ENCODE data around the gene ANKIB1. TPM values are rescaled to one million over a fixed set of nuclear protein-coding genes. Genes with fewer than 3 reads are reported as not detected.

The ANKIB1 gene
- total RNA-seq, 4 donors from 2014 or later = 11.5 to 24.2 (median 12.5) TPM

DNA sequence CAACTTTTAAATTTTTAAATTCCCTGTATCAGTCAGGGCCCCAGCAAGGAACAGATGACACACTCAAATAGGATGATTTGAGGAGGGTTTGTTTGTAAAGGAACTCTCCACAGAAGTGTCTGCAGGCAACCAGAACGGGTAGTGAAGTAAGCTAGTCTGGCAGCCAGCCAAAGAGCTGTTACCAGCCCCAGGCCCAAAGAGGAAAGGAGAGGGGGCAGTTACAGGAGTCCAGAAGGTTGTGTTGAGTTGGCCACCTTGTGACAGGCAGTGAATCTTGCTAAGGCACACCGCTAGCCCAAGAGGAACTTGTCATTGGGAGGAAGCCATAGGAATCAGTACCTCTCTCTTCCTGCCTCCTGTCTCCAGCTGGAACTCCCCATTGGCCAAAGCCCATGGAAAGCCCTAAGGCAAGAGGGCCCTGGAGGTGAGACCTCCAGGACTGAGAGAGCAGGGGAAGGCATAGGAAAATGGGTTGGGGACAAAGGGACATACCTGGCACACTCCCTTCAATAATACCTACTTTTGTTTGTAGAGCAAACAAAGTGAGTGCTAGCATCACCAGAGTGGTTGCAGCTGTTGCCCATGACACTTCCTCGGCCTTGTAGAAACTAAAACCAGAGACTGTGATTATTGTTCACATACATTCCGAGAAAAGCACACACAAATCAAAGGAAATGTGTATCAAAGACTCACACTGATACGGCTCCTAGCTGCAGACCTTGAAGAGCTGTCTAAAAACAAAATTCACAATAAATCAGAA lies 176.1 kb downstream of the ANKIB1 start:
- ATAC-seq (no peak), DNase-seq (no peak)
- intact Hi-C loops (cut with DNase I; ENCODE audit: low total_unique reads) (loop anchor here (5.0 to 10.0 kb wide), 2 partner anchors 633 to 1995 kb away; no protein-coding TSS in a partner anchor), in situ Hi-C loops (cut with MboI; ENCODE audit: low sequenced_read_pairs in 4 of 4) (no loop called here)
- H3K27me3 ChIP-seq = peaks cover 0 to 5% (median 3%) of the 10 kb centered on the region in 3 donors
- TF ChIP-seq, protein P1, sequence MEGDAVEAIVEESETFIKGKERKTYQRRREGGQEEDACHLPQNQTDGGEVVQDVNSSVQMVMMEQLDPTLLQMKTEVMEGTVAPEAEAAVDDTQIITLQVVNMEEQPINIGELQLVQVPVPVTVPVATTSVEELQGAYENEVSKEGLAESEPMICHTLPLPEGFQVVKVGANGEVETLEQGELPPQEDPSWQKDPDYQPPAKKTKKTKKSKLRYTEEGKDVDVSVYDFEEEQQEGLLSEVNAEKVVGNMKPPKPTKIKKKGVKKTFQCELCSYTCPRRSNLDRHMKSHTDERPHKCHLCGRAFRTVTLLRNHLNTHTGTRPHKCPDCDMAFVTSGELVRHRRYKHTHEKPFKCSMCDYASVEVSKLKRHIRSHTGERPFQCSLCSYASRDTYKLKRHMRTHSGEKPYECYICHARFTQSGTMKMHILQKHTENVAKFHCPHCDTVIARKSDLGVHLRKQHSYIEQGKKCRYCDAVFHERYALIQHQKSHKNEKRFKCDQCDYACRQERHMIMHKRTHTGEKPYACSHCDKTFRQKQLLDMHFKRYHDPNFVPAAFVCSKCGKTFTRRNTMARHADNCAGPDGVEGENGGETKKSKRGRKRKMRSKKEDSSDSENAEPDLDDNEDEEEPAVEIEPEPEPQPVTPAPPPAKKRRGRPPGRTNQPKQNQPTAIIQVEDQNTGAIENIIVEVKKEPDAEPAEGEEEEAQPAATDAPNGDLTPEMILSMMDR (IDR thresholded peaks at IDR 0.05 in 4 of 5, conservative IDR thresholded peaks at IDR 0.05 in 1 of 5) = no peak
- TF ChIP-seq POLR2A (IDR thresholded peaks at IDR 0.05) = no peak
- no peak overlapping the region for H3K4me3 ChIP-seq
- no peak overlapping the region for H3K27ac ChIP-seq
- no peaks in the 10 kb centered on the region for H3K9me3 ChIP-seq
- no peaks in the 10 kb centered on the region for H3K36me3 ChIP-seq
- no peaks in the 10 kb centered on the region for H3K4me1 ChIP-seq

DNA sequence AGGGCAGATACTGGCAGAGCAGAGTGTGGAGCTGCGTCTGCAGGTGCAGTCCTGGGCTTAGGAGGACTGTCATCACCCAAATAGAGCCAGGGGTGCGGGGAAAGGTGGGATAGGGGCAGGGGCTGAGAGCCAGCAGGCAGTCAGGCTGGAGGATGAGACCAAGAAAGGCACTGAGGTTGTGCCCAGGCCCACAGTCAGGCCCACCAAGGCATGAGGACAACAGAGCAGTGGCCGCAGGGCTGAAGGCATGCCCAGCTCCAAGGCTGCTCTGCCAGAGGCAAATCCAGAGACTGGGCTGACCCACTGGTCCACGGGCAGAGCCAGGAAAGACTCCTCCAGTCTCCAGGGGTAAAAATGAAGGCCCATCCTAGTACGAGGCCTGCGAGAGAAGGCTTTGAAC lies 177.2 kb downstream of the ANKIB1 start:
- H3K27me3 ChIP-seq = peaks cover 0 to 5% (median 3%) of the 10 kb centered on the region in 3 donors
- H3K36me3 ChIP-seq = no peaks in the 10 kb centered on the region
- no peak for ATAC-seq
- intact Hi-C loops (cut with DNase I; ENCODE audit: low total_unique reads) (loop anchor here (5.0 to 10.0 kb wide), 2 partner anchors 632 to 1996 kb away; no protein-coding TSS in a partner anchor), in situ Hi-C loops (cut with MboI; ENCODE audit: low sequenced_read_pairs in 4 of 4) (no loop called here)
- no peaks in the 10 kb centered on the region for H3K9me3 ChIP-seq
- no peak overlapping the region for H3K4me3 ChIP-seq
- TF ChIP-seq, protein P1 (IDR thresholded peaks at IDR 0.05 in 4 of 5, conservative IDR thresholded peaks at IDR 0.05 in 1 of 5) = no peak
- TF ChIP-seq POLR2A (IDR thresholded peaks at IDR 0.05) = no peak
- no peaks in the 10 kb centered on the region for H3K4me1 ChIP-seq
- DNase-seq = no peak
- no peak overlapping the region for H3K27ac ChIP-seq

DNA sequence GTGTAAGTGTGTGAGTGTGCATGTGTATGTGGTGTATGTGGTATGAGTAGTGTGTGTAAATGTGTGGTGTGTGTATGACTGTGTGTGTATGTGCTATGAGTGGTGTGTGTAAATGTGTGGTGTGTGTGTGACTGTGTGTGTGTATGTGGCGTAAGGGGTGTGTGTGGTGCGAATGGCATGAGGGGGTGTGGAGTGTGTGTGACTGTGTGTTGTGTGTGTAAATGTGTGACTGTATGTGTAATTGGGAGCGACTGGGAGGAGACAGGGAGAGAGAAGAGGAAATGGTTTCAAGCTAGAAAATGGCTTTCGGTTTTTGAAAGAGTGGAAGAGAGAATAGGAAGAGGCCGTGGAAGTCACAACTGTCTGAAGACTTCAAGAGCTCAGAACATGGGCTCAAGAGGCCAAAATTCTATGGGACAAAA lies 177.9 kb downstream of the ANKIB1 start:
- DNase-seq = no peak
- Histone ChIP-seq H3K27me3 (peaks cover 0 to 5% (median 3%) of the 10 kb centered on the region in 3 donors), H3K27ac (peak overlapping the region in 1 of 4 donors; percentile 69), H3K4me3 (peak overlapping the region in 2 of 4 donors; percentile 57 to 83), H3K9me3 (no peaks in the 10 kb centered on the region), H3K4me1 (no peaks in the 10 kb centered on the region), H3K36me3 (no peaks in the 10 kb centered on the region)
- no peak for TF ChIP-seq POLR2A (IDR thresholded peaks at IDR 0.05)
- TF ChIP-seq, protein P1 (IDR thresholded peaks at IDR 0.05 in 4 of 5, conservative IDR thresholded peaks at IDR 0.05 in 1 of 5) = no peak
- in situ Hi-C loops (cut with MboI; ENCODE audit: low sequenced_read_pairs in 4 of 4) = no loop called here
- ATAC-seq = no peak
- intact Hi-C loops (cut with DNase I; ENCODE audit: low total_unique reads) = loop anchor here (1.0 to 10.0 kb wide), 3 partner anchors 24 to 1996 kb away; partner anchors contain the start of gene GATAD1

DNA sequence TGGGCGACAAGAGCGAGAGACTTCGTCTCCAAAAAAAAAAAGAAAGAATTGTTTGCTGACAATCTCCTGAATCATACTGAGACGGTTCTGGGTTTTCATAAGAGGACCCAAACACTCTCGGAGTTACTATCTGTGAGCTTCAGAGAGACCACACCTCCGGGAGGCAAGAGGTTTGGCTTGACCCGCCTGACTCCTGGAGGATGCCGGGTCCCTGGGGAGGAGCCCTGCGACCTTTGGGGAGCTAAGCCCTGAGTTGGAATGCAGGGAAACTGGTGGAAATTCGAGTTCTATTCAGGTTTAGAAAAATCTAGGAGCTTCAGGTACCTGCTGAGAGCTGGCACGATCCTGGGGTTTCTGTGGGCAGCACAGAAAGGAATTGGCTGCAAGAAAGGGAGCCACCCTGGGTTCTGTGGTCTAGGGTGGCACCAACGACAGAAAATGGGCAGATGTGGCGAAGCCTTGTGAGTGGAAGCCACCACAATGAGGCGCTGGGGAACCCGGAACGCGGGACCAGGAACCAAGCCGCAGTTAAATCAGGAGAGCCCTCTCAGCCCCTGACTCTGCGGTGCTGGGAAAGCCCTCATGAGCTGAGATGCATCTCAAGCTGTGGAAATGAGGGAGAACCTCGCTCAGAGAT lies 179.7 kb downstream of the ANKIB1 start:
- Histone ChIP-seq H3K27me3 (peaks cover 0 to 5% (median 3%) of the 10 kb centered on the region in 3 donors), H3K9me3 (no peaks in the 10 kb centered on the region), H3K36me3 (no peaks in the 10 kb centered on the region), H3K27ac (no peak overlapping the region), H3K4me1 (no peaks in the 10 kb centered on the region), H3K4me3 (no peak overlapping the region)
- ATAC-seq (no peak), DNase-seq (no peak)
- in situ Hi-C loops (cut with MboI; ENCODE audit: low sequenced_read_pairs in 4 of 4) (no loop called here), intact Hi-C loops (cut with DNase I; ENCODE audit: low total_unique reads) (loop anchor here (10.0 kb wide), 1 partner anchor 629 kb away; no protein-coding TSS in a partner anchor)
- no peak for TF ChIP-seq POLR2A (IDR thresholded peaks at IDR 0.05)
- TF ChIP-seq, protein P1 (IDR thresholded peaks at IDR 0.05 in 4 of 5, conservative IDR thresholded peaks at IDR 0.05 in 1 of 5) = no peak
